M059J (cell line): ENCODE measurements around the gene GON7. TPM values are rescaled to one million over a fixed set of nuclear protein-coding genes. Genes with fewer than 3 reads are reported as not detected.
A peak's percentile ranks its signal among the peaks of the same experiment; 100 is the strongest.
"Not testable (repeated sequence)": the region's sequence is repeated elsewhere in the genome, so short reads cannot be mapped to it uniquely, and the experiment has no call there.

Experiments used
- DNase-seq: peaks from one replicate; pipeline ENCODE4 v3.0.0-alpha.2; 2012; ENCODE audit warnings: low read depth
- total RNA-seq: library from RNA; depleted of rRNA; stranded (reverse); fragments of >200 nt; shearing (Covaris generic); gene quantifications from 2 replicates; pipeline ENCODE4 v1.2.3, GENCODE V29; 2014; rRNA removed

GON7 gene
- total RNA-seq, result 11.4 and 23.5 TPM in 2 replicates

GRCh38 chr14:93206793-93207467, at the start of gene GON7, which contains the start of gene UBR7:
Gene GON7 (minus strand): TSS chr14:93207065. CDS start chr14:93207037, 28 bp downstream.
Gene UBR7 (plus strand): TSS chr14:93207256. CDS start chr14:93207292, 36 bp downstream.
- DNase-seq, result peak; percentile 96

GRCh38 chr14:93249128-93249831, 42.4 kb upstream of the GON7 start:
- no peak for DNase-seq

DNA sequence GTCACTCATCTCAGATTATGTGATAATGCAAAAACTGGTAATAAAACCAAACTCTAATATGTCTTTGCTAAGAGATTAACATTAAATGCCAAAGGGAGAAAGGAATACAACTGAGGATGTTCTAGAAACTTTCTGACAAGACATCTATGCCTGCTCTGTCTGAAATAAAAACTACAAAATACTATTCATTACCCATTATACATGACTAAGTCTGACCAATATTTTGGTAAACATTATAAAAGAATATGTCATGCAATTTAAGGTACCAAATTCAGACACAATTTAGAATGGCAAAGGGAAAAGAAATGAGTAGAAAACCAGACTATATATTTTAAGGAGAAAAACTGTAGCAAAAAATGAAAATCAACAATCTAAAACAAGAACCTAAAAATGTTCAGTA, 39.7 kb upstream of the GON7 start:
- peak; percentile 9 for DNase-seq

GRCh38 chr14:93245764-93246420, 39.0 kb upstream of the GON7 start:
- peak; percentile 45 for DNase-seq

DNA sequence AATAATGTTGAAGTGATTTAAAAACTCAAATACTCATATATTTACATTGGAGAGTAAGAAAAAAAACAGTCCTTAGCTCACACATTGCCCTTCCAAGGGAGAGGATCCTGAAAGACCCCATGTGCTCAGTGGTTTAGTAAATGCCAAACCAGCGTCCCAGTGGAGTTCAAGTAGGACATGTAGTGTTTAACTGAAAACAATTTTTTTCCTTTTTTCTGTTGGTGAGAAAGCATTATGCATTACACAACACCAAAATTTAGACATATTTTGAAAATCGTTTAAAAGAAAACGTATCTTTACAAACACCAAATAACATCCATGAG, 33.8 kb upstream of the GON7 start:
- no peak for DNase-seq

- DNase-seq, result peak; percentile 68
Observed at GRCh38 chr14:93239869-93240677, 33.2 kb upstream of the GON7 start.

DNA sequence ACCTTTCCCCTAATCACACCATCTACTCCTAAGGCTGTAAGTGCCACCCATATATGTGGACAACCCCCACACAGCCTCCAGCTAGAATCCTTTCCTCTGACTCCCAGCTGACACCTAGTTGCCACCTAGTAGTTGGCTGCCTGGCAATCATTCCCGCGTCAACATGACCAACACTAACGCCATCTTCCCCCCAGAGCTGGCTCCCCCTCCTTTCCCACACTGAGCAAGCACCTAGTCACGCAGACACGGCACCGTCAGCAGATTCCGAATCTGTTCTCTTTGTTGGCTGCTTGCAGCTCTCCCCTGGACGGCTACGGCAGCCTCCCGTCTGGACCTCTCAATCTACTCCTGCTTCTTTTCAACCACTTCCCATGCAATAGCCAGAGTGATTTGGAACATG, 27.9 kb upstream of the GON7 start:
- peak; percentile 86 for DNase-seq

GRCh38 chr14:93233078-93233477, 26.2 kb upstream of the GON7 start:
- DNase-seq, result not testable (repeated sequence)

GRCh38 chr14:93232159-93232558, 25.3 kb upstream of the GON7 start:
- no peak for DNase-seq

DNA sequence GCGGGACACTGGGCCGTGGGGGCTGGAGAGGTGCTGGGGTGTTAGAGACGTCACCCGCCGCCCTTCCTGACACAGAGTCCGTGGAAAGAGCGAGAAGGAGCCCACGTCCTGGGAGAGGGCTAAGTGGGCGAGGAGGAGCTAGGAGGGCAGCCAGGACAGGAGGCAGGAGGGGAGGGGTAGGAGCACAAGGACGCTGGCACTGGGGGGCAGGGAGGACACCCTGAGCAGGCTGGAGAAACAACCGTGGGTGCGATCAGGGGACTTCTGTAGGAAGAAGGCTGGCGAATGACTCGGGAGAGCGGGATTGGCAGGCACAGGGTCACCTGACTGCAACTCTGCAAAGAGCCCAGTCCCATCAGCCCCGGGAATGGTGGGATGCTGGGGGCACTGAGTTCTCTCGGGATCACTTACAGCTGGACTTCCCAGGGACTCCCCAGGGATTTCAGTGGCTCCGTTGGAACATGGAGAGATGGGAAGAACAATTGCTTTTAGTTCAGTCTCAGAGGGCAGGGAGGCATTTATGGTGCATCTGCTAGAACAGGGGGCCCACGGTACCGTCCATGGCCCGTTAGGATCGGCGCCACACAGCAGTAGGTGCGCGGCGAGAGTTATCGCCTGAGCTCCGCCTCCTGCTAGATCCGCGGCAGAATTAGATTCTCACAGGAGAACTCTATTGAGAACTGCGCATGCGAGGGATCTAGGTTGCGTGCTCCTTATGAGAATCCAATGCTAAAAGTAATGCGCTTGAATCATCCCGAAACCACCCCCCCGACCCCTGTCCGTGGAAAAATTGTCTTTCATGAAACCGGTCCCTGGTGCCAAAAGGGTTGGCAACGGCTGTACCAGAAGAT, 24.5 kb upstream of the GON7 start:
- peak; percentile 40 for DNase-seq

DNA sequence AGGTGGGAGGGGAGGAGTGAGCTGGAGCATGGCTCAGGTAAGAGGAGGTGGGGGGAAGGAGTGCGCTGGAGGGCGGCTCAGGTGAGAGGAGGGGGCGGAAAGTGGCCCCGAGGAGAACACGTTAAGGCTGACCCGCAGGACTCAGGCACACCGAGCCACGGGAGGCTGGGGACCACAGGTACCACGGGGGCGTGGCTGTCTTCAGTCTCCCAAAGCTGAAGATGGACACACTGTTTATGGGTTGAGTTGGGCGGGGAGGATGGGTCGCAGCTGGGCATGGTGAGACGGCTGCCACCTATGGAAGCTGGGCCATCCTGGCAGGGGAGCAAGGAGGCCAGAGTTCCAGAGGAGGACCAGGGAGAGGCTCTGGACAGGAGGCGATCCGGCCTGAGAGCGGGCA, 23.7 kb upstream of the GON7 start:
- DNase-seq, result no peak

GRCh38 chr14:93228550-93228949, 21.7 kb upstream of the GON7 start:
- no peak for DNase-seq

- no peak for DNase-seq
Observed at GRCh38 chr14:93223565-93223964, 16.7 kb upstream of the GON7 start.

DNA sequence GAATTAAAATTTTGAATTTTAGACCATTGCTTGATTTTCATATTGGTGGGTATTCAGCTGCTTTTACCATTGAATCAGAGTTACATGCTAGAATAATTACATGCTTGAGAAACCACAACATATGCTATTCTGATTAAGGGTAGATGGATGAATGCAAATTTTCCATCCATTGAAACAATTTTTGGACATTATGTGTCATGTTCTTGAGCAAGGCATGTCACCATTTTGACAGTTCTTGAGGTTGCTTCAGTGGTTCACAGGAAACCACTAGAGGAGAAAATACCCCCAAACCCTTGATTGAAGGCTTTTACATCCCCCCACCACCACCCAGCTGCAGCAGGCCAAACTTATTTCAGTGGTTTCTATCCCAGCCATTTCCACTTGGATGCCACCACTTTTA, 13.6 kb upstream of the GON7 start:
- DNase-seq, result no peak

- DNase-seq, result peak; percentile 51
Observed at GRCh38 chr14:93219103-93219726, 12.3 kb upstream of the GON7 start.

GRCh38 chr14:93214598-93214997, 7.7 kb upstream of the GON7 start:
- DNase-seq, result no peak

- no peak for DNase-seq
Observed at GRCh38 chr14:93212432-93212831, 5.6 kb upstream of the GON7 start.

DNA sequence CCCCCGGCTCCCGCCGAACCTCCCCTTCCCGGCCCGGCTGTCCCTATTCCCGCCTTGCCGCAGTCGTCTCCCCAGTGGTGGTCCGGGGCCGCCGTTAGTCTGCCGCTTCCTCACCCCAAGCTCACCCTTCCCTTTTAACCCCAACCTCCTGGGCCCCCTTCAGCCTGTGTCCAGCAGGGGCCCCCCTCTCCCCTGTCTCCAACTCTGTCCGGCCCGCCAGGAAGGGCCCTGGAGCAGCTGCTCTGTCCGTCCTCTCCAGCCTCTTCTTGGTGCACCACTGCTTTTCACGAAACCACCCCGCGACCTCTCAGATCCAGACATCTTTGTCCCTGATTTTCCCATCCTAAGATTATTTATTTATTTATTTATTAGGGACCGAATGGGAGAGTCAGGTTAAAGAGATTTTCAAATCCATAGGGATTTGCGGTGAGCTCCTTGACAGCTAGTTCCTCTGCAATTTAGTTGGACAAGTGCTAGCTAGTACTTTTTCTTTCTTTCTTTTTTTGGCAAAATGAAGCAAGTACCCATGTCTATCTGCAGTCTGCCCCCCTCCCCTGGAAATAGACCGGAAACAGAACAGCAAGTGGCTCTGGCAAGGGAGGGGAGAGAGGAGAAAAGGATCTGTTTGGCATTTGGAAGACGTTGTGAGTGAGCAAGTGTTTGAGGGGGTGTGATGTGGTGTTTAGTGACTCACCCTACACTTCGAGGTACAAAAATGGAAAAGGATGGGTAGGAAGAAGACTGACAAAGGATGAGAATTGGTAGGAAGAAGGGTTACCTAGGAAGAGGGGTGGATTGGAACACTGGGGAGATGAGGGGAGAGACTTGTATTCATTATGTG, 823 bp upstream of the GON7 start:
- DNase-seq, result peak; percentile 59

DNA sequence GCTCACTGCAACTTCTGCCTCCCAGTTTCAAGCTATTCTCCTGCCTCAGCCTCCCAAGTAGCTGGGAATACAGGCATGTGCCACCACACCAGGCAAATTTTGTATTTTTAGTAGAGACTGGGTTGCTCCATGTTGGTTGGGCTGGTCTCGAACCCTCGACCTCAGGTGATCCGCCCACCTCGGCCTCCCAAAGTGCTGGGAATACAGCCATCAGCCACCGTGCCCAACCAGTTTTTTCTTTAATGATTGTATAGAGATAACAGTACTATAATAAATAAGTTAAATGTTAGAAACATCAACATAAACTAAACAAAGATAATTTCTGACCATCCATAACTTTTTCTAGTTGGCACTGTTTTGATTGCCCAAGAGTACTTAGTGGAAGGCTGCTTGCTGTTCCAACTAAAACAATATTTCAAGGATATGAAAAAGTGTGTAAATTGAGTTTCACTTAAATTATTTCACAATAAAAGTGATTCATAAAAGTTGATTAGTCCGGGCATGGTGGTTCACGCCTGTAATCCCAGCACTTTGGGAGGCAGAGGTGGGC, 5.6 kb downstream of the GON7 start:
- DNase-seq, result no peak
